Islet of Langerhans (tissue), 1 donor: ENCODE measurements around the gene UNC13D.
"Not testable (repeated sequence)": the region's sequence is repeated elsewhere in the genome, so short reads cannot be mapped to it uniquely, and the experiment has no call there.

ENCODE experiments used
- FAIRE-seq: peaks from one replicate; lab custom pipeline; 2011; peaks lifted over from hg19 to GRCh38; lab: Jason Lieb, UNC

The UNC13D gene

DNA sequence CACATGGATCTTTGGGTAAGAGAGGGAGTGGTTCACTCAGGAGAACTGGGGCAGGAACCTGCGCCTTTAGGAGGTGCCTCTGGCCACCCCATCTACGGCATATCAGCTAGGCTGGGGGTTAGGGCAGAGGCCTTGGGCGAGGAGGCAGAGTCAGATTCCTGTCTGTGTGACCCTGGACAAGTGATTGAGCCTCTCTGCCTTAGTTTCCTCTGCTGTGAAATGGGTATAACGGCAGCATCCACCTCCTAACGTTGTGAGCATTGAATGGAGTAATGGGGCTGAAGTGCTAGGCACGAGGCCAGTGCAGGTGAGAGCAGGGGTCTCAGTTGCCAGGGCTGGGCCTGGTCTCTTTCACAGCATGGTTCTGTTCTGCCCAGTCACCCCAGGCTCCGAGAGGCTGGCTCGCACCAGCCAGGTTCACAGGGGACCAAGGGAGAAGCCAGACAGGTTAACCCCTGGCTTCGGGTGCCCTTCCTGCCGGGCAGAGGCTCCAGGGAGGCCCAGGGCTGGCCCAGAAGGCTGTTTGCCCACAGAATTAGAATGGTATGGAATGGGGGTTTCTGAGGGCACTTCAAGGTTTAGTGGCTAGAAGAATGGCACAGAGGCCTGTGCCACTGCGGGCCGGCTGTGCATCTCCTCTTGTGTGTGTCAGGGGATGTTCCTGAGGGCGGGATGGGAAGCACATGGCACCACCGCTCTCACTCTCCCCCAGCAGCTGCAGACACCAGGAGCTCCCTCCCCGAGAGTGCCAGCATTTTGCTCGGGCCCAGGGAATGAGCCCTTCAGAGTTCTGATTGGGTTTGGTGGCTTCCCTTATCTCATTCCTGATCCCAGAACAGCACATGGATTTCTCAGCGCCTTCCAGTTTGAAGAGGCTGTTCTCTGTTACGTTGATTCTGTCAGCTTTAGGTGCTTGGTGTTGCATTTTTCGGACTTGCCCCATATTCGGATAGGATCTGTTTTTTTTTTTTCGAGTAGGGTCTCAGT, 23.8 kb downstream of the UNC13D start:
- no peak for FAIRE-seq

DNA sequence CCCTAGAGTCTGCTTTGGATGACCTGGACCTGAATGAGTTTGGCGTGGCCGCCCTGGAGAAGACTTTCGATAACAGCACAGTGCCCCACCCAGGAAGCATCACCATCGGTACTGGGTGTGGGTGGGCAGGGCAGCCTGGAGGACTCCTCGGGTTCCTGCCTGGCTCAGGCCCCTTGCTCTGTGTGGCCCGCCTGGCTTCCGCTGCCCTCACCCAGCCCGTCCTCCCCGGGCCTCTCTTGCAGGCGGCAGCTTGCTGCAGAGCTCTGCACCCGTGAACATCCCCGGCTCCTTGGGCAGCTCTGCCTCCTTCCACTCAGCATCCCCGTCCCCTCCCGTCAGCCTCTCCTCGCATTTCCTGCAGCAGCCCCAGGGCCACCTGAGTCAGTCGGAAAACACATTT, 24.5 kb downstream of the UNC13D start:
- no peak for FAIRE-seq

DNA sequence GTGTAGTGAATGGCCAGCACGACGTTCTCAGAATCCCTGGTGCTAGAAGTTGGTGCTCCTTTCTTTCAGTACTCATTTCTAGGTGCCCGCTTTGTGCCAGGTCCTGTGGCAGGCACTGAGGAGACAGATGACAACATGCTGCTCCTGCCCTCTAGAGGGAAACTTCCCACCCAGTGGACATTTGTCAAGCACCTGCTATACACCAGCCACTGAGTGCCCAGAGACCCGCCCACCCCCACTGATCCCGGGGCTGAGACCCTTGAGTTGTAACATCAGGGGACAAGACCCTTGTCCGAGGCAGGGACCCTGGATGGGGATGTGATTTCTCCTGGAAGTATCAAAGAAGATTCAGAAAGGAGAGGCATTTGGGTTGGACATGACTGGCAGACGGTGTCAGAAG, 25.1 kb downstream of the UNC13D start:
- no peak for FAIRE-seq

DNA sequence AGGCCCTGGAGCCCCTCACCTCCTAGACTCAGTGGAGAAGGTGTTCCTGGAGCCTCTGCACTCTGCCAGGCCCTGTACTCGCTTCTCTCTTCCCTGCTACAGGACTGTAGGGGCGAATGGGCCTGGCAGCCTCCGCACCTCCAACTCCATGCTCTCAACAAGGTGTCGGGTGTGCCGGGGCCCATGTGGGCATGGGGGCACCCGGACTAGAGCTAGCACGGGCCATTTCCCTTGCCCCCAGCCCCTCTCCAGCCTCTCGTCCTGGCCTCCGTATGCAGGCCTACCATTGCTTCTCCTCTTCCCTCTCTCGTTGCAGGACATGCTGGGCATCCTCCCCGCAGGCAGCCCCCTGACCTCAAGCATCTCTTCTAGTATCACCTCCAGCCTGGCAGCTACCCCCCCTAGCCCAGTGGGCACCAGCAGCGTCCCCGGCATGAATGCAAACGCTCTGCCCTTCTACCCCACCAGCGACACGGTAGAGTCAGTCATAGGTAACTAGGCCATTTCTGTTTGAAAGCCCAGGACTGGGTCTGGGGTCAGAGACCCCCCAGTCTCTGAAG, 25.8 kb downstream of the UNC13D start:
- FAIRE-seq: no peak

DNA sequence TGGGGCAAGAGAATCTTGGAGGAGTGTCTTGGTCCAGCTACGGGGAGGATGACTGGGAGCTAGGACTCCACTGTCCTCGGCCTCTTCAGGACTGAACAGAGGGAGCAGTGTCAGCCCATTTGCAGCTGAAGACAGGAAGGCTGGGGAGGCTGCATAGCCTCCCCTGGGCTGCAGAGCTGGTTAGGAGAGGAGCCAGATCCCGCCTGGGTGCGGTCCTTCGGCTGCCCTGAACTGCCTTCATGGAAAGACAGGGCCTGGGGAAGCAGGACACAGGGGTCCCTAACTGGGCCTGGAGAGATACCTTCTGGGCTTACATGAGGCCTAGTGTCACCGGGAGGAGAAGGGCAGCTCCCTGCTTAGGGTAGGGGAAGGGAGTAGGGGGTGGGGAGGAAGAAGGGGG, 26.6 kb downstream of the UNC13D start:
- FAIRE-seq: no peak

DNA sequence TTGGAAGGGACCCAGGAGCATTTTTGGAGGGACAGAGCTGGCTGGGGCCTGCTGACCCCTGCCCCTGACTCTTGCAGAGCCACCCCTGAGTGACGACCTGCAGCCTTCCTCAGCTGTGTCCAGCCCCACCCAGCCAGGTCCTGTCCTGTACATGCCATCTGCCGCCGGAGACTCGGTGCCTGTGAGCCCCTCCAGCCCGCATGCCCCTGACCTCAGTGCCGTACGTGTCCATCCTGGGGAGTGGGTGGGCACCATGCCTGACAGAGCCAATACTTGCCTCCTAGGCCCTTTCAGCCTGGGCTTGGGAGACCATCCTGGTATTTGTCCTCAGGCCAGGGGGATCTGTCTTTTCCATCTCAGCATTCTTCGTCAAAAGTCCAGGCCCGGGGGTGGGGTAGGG, 27.5 kb downstream of the UNC13D start:
- no peak for FAIRE-seq

DNA sequence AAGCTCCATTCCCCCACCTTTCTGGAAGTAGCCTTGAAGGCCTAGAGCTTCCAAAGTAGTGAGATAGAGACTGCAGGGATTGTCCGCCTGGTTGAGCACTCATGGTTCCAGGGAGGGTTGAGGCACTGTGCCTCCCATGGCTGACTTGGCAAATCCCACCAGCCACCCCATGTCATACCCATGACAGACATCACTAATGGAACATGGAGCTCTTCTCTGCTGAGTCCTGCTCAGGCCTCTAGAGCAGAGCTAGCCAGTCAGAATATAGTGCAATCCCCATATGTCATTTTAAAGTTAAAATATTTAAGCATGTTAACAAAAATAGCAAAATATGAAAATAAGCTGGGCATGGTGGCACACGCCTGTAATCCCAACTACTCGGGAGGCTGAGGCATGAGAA, 28.8 kb downstream of the UNC13D start:
- FAIRE-seq: no peak

DNA sequence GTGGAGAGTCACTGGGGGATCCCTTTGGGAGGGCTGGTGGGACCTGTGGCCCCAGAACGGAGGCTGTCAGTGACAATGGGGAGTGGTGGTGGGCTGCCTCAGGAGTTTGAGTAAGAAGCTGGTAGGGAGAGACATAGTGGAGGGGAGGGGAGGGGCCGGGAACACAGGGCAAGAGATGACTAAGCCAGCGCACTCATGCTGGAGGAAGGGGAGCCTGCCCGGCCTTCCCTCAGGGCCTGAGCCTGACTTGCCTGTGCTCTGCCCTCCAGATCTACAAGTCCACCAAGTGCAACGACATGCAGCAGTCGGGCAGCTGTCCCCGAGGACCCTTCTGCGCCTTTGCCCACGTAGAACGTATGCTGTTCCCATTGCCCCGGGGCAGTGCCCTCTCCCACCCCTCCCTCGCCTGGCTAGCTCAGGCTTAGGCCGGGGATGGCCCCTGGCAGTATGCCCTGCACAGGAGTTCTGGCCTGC, 29.3 kb downstream of the UNC13D start:
- FAIRE-seq: no peak

DNA sequence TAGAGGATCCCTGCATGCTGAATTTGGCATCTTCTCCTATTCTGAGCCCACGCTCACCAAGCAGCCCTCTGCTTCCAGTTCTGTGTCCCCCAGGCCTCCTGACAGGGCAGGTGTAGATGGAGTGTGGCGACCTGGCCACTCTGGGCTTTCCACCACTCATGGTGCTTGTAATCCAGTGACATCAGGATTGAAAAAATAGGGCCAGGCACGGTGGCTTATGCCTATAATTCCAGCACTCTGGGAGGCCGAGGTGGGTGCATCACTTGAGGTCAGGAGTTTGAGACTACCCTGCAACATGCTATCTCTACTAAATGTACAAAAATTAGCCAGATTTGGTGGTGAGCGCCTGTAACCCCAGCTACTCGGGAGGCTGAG, 30.2 kb downstream of the UNC13D start:
- FAIRE-seq: no peak

DNA sequence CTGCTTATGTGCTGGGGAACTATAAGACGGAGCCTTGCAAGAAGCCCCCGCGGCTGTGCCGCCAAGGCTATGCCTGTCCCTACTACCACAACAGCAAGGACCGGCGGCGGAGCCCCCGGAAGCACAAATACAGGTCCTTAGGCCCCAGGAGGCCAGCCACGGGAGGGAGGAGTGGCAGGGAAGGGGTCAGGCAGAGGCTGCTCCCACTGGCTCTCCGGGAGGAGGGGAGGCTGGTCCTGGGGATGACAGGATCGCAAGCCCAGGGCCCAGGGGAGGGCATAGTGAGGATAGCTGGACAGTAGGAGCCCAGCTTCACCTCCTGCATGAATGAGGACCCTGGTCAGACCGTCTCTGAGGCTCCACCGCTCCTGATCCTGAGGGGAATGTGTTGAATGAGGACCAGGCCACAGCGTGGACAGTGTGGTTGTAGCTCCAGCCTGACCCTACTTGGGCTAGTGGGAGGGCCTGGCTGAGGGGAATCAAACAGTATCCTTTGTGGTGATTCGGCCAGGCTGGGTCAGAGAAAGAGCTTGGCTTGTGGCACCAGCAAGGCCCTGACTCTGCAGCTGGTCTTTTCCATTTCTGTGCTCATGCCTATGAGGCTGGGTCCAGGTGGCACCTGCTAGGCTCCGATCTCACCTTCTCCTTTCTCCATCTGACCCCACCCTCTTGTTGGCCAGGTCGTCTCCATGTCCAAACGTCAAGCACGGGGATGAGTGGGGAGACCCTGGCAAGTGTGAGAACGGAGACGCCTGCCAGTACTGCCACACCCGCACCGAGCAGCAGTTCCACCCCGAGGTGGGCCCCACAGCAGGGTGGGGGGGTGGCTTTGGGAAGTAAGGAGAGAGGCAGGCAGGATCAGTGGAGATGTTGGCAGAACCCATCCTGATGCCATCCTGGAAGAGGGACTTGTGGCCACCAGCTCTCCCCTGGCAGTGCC, 30.9 kb downstream of the UNC13D start:
- no peak for FAIRE-seq

DNA sequence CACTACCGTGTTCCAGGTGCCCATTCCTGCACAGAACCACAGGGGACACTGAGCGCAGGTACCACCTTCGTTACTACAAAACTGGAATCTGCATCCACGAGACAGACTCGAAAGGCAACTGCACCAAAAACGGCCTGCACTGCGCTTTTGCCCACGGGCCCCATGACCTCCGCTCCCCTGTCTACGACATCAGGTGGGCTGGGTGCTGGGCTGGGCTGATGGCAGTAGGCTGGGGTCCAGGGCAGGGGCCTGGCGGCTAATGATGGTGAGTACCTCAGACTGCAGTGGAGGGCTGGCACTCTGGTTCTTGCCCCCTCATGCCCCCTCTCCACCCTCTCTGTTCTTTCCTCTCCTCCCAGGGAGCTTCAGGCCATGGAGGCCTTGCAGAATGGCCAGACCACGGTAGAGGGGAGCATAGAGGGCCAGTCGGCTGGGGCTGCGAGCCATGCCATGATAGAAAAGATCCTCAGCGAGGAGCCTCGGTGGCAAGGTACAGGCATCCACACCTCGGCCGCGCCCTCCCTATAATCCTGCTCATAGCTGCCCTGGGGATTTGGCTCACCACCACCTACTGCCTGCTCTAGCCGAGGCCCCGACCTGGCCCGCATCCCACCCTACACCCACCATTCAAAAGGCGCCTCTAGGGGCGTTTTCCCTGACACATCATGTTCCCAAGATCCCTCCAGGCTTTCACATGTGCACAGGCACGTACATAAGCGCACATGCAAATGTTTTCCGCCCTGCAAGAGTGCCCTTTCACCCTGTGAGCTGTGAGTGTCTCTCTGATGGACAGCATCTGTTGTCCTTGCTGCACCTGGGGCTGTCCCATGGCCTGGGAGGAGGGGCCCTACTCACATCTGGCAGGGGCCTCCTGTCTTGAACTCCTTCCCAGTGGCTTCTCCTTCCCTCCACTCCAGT, 31.8 kb downstream of the UNC13D start:
- no peak for FAIRE-seq

DNA sequence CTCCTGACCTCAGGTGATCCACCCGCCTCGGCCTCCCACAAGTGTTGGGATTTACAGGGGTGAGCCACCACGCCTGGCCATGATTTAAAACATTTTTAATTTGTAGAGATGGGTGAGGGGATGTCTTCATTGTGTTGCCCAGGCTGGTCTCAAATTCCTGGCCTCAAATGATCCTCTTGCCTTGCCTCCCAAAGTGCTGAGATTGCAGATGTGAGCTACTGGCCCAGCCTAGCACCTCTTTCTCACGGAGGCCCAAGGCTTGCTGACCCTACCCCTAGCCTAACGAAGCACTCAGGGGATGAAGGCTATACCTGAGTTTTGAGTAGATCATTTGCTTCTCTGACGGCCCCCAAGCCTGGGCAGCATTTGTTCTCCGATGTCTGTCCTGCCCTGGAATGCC, 33.0 kb downstream of the UNC13D start:
- no peak for FAIRE-seq

DNA sequence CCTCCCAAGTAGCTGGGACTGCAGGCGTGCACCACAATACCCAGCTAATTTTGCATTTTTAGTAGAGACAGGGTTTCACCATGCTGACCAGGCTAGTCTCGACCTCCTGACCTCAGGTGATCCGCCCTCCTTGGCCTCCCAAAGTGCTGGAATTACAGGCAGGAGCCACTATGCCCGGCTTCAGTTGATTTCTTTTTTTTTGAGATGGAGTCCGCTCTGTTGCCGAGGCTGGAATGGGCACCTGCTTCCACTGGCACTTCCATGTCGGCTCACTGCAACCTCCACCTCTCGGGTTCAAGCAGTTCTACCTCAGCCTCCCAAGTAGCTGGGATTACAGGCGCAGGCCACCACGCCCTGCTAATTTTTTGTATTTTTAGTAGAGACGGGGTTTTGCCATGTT, 33.4 kb downstream of the UNC13D start:
- not testable (repeated sequence) for FAIRE-seq

DNA sequence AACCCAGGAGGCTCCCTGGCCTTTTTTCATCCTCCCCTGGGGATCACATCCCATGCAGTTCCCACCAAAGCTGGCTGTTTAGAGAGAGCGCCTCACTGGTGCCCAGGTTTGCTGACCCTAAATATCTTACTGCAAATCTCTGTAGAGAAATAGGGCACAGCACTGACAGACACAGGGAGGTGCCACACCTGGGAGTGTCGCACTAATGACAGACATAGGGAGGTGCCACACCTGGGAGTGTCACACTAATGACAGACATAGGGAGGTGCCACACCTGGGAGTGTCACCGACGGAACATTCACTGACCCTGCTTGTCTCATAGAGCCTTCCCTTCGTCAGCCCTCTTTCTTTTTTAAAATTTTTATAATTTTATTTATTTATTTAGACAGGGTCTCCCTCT, 34.0 kb downstream of the UNC13D start:
- no peak for FAIRE-seq

DNA sequence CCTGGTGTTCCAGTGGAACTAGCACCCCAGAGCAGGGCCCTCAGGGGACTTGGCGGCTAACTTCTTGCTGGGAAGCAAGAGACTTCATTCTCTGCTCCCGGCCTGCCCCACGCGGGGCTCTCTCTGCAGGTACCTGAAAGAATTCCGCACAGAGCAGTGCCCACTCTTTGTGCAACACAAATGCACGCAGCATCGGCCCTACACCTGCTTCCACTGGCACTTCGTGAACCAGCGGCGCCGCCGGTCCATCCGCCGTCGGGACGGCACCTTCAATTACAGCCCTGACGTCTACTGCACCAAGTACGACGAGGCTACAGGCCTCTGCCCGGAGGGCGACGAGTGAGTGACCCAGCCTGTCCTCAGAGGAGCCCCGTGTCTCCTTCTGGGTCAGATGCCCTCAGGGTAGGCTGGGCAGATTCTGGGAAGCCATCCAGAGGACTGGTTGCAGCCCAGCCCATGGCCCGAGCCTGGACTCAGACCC, 34.5 kb downstream of the UNC13D start:
- no peak for FAIRE-seq

DNA sequence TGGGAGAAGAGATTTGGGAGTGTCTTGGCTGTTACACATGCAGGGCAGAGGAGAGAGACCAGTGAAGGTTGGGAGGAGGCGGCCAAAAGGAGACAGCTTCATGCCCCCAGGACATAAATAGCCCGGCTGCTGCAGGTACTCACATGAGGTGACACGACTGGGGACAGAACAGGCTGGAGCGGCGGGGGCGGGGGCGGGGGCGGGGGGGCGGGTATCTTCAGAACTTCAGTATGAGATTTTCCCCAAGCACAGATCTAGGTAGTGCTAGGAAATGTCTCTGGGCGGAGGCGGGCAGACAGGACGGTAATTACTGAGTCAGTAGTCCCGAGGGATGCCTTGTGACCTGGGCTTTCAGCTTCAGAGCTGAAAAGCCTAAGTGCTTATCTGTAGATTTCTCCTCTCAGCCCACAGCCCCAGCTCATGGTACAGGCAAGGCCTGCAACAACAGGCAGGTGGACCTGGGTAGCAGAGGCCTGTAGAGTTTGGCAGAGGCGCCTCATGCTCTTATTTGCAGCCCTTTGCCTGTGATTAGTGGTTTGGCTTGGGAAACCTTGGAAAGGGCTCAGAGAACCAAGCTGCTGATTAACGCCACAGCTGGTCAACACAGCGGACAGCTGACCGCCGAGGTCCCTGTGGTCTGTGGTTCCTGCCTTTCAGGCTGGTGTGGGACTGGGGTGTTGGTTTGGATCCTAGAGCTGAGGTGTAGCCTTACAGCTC, 35.1 kb downstream of the UNC13D start:
- no peak for FAIRE-seq

DNA sequence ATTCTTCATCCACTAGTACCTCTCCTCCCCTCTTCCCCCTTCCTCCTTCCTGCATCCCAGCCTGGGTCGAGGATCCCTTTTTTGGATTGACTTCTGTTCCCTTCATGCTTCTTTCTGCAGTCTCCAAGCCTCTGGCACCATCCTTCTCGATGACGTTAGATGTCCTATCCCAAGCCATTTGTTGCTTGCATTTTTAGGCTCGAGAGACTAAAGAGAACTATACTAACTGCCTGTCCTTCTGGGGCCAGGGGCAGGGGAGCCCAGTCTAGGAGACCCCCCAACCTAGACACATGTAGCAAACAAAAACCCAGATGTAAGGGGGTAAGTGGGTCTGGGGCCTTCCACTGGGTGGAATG, 35.7 kb downstream of the UNC13D start:
- no peak for FAIRE-seq

DNA sequence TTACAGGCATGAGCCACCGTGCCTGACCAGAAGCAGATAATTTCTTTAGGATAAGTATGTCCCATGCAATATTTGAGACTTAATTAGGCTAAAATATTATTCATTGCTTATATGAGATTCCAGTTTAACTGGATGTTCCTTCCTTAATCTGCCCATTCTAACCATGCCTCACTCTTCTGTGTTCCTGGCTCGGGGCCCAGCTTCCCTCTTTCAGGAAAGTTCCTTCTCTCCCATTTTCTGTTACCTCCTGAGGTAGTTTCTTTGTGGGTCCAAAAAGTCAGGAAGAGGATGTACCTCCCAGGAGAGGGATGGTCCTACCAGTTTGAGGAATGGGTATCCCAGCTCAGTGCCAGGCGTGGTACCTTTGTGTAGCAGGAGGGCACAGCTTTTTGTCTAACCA, 36.3 kb downstream of the UNC13D start:
- FAIRE-seq: no peak

DNA sequence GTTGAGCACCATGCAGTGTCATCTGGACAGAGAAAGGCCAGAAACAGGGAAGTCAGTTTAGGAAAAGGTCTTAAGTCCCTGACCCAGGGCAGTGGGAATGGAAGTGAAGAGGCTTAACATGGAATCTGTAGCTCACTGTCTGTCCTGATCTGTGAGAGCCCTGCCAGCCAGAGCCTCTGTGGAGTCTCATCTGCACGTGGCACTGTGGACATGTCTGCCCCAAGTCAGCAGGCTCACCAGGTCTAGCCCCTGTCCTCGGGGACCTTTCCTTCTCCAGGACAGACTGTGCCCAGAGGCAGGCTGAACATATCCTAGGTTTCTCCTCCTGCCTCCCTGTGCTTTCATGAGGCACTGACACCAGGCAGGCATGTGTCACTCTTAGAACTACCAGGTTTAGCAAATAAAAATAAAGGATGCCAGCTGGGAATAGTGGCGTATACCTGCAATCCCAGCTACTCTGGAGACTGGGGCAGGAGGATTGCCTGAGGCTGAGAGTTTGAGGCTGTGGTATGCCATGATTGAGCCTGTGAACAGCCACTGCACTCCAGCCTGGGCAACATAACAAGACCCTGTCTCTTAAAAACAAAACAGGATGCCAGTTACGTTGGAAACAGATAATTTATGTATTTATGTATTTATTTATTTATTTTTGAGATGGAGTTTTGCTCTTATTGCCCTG, 37.2 kb downstream of the UNC13D start:
- no peak for FAIRE-seq

DNA sequence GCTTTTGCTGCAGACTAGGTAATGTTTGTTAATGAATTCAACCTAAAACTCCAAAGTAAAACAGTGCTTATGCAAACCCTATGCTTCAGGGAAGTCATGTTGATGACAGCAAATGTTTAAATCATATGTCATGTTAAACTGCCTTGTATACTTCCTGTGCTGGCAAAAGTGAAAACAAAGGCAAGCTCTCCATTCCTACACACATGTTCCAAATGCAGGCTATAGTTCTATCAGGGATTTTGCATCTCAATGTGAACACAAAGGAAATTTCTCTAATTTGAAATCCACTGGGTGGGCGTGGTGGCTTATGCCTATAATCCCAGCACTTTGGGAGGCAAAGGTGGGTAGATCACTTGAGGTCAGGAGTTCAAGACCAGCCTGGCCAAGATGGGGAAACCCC, 40.3 kb downstream of the UNC13D start:
- FAIRE-seq: no peak
